IPS-15b (cell line): ENCODE data around the gene PHF1.

Experiments
- H3K27me3 ChIP-seq: one replicate; pipeline ENCODE4 v1.6.1; 2013; ENCODE audit warnings: low read length; ENCODE audit not compliant: control insufficient read depth, insufficient read depth
- H3K36me3 ChIP-seq: one replicate; pipeline ENCODE4 v1.6.1; 2013; ENCODE audit warnings: low read length; ENCODE audit not compliant: control insufficient read depth, insufficient read depth
- H3K4me1 ChIP-seq: one replicate; pipeline ENCODE4 v1.6.1; 2013; ENCODE audit warnings: mild to moderate bottlenecking, low read length; ENCODE audit not compliant: control insufficient read depth, insufficient read depth
- H3K4me3 ChIP-seq: one replicate; pipeline ENCODE4 v1.5.1; 2013; ENCODE audit warnings: low read depth, low read length
- H3K9ac ChIP-seq: one replicate; pipeline ENCODE4 v1.6.1; 2013; ENCODE audit warnings: low read depth, mild to moderate bottlenecking, low read length
- H3K9me3 ChIP-seq: one replicate; pipeline ENCODE4 v1.6.1; 2013; ENCODE audit warnings: mild to moderate bottlenecking, low read length; ENCODE audit not compliant: control insufficient read depth, insufficient read depth

The PHF1 gene

DNA sequence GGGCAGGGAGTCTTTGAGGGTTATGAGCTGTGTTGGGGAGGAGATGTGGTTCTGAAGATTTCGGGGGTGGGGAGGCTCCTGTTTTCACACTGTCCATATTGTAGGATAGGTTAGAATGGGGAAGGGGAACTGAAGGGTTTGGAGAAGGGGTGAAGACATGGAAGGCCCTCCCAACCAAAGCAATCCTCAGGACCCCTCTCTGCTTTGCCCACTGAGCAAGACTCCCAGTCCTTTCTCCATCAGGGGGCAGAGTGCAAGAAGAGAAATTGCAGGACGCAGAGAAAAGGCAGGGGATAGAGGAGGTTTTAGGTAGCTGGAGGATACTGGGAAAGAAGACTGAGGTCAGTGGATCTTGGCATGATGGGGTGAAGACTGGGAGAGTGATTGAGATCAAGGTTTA, 13.0 kb downstream of the PHF1 start:
- H3K9me3 ChIP-seq = no peaks in the 10 kb centered on the region
- peaks cover 20% of the 10 kb centered on the region for H3K4me1 ChIP-seq
- no peak overlapping the region for H3K4me3 ChIP-seq
- H3K36me3 ChIP-seq = peaks cover 7% of the 10 kb centered on the region
- H3K9ac ChIP-seq = no peak overlapping the region
- no peaks in the 10 kb centered on the region for H3K27me3 ChIP-seq

DNA sequence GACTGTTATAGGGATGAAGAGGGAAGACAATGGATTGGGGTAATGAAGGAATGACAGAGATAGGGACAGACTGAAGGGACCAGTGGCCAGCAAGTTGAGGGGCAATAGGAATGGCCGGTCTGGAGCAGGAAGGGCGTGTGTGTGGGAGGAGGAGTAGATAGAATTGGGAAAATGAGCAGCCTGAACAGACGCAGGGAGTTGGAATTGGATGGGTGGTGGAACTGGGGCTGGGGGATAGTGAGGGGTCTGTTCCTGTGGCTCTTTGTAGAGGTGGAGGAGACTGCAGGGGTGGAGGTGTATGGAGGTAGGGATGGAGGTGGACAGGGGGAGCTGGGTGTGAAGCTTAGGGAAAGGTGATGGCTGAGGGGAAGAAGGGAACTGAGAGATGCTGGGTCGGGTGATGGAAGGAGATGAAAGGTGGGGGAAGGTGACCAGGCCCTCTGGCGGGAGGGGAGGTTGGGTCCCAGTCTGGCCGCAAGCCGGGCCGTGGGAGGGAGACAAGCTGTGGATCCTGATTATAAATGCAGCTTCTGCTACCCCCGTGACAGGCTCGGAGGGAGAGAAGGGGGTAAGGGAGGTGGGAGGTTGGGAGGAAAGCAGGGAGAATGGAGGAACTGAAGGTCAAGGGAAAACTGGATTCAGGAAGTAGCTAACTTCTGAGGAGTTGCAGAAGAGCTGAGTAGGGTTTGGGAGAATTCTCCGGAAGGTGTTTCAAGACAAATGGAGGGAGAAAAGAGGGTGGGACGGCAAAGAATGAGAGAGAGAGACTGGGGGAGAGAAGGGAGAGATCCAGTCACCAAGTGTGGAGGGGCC, 14.2 kb downstream of the PHF1 start:
- Histone ChIP-seq H3K9me3 (no peaks in the 10 kb centered on the region), H3K36me3 (peaks cover 7% of the 10 kb centered on the region), H3K4me1 (peaks cover 17% of the 10 kb centered on the region), H3K27me3 (no peaks in the 10 kb centered on the region), H3K4me3 (peak overlapping the region; percentile 80), H3K9ac (peak overlapping the region; percentile 84)

DNA sequence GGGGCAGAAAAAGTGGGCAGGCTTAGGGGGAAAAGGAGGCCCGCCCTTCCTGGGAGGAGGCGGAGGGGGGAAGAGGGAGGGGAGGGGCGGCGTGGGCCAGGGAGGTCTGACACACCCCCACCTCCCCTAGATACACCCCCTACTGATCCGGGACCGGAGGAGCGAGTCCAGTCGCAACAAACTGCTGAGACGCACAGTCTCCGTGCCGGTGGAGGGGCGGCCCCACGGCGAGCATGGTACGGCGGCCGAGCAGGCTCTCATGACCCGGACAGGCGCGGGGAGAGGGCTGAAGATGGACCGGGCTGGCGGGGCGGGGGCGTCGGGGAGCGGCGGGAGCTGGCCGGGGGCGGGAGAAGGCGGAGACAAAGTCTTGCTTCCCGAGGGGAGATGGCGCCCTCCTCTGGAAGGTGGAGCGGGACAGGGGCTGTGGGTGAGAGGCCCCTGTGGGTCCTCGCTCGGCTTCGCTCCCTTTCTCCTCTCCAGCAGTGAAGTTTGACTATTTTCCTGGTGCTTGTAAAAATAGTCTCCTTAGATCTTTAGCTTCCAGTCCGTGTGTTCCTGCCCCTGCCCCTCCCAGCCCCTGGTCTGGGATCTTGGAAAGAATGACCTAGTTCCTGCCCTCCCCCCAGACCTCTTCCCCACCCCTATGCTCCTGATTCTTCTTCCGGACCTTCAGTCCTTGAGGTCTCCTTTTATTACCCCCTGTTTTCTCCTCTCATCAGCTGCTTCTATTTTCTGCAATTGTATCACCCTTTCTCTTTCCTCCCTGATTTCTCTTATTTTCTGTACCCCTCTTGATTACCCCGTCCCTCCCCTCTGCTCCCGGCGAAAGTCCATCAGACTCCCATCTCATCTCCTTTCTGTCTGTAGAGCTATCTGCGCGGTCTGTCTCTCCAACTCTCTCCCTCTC, 15.1 kb downstream of the PHF1 start:
- H3K27me3 ChIP-seq = no peaks in the 10 kb centered on the region

DNA sequence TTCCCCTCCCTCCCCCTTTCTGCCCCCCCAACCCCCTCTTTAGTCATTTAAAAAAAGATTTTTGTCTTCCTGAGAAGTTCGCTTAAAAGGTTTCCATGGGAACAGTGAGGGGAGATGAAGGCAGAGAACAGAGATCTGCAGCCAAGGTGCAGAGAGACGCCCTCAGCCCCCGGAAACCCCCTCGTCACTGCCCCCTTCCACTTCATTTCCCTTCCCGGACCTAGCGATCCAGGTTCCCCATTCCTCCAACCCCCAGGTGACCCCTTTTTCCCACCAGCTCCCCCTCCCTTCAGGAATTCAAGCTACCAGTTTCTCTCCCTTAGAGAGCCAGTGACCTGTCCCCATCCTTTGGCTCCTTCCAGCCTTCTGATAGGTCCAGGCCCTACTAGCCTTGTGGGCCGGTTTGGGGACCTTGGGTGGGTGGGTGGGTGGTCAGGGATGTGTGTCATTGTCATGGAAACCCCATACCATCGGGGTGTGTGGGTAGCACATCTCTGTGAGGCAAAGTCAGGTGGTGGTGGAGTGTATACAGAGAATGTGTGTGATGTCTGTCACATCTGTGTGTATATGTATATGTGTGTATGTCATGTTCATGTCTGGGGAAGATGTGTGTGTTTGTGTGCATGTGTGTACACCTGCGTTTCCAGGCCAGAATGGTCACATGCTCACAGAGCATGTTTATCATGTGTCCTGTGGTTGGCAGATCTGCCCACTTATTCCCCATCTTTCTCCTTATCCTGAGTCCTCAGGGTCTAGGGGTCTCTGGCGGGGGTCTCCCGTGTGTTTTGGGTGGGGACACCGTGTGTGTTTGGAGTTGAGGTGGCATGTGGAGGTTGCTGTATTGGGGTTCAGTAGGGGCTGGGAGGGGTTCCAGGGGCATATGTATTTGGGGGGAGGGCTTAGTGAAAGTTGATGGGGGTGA, 16.0 kb downstream of the PHF1 start:
- H3K4me1 ChIP-seq = peaks cover 20% of the 10 kb centered on the region
- H3K9me3 ChIP-seq = no peaks in the 10 kb centered on the region
- no peak overlapping the region for H3K9ac ChIP-seq
- H3K27me3 ChIP-seq = no peaks in the 10 kb centered on the region
- peak overlapping the region; percentile 80 for H3K4me3 ChIP-seq
- H3K36me3 ChIP-seq = peaks cover 7% of the 10 kb centered on the region

More for the DNA sequence above, 15.1 kb downstream of the PHF1 start:
- no peaks in the 10 kb centered on the region for H3K9me3 ChIP-seq
- peaks cover 7% of the 10 kb centered on the region for H3K36me3 ChIP-seq
- peak overlapping the region; percentile 80 for H3K4me3 ChIP-seq
- H3K4me1 ChIP-seq = peaks cover 23% of the 10 kb centered on the region
- H3K9ac ChIP-seq = no peak overlapping the region

DNA sequence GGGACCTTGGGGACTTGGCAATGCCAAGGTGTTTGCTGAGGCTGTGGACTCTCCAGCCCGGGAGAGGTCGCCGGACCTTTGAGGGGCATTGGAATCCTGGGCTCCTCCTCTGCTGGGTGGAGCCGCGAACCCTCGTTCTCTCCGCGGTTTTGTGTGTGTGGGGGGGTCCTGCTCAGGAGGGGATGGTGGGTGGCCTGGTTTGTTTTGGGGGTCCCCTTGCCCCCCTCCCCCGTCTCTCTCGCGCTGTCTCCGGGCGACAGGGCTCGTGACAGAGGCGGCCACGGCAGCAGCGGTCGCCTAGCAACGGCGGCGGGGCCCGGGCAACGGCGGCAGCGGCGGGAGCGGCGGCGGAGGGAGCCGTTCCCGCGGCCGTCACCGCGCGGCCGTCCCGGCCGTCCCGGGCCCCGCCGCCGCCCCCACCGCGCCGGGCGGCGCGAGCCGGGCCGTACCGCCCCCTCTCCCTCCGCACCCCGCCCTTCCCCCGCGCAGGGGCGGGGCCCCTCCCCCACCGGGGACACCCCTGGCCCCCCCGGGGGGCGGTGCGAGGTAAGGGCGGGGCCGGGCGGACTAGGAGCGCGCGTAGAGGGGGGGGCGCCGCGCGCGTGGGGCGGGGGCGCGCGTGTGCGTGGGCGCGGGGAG, 16.9 kb downstream of the PHF1 start:
- Histone ChIP-seq H3K27me3 (no peaks in the 10 kb centered on the region), H3K36me3 (peaks cover 7% of the 10 kb centered on the region), H3K9me3 (no peaks in the 10 kb centered on the region), H3K4me1 (peaks cover 21% of the 10 kb centered on the region), H3K4me3 (peak overlapping the region; percentile 80), H3K9ac (no peak overlapping the region)

DNA sequence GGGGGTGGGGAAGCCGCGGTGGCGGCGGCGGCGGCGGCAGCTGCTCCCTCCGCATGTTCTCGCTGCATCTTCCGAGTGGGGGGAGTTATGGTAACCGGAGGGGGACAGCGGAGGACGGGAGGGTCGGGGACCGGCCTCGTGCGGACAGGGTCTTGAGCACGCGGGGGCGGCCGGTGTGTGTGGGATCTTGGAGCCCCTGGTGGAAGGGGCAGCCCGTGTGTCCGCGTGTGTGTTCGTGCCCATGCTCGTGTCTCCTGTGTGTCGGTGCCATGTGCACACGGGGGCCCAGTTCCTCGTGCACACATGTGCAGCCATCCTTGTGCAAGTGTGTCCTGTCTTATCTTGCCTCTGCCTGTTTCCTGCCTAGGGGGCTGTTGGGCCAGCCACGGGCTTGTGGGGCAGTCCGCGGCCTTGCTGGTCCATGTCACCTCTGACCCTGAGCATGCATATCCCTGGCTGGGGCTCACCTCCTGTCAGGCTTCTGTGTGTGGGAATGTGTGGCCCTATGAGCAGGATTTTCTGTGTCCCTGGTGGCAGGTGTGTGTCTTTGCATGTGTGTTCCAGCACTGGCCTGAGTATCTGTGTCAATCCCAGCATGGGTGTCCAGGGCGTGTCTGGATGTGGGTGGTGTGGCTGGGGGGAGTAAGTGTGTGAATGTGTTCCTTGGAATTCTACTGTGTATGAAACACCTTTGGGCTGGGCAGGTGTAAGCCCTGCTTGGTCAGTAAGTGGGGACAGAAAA, 17.6 kb downstream of the PHF1 start:
- Histone ChIP-seq H3K4me3 (peak overlapping the region; percentile 63), H3K9ac (no peak overlapping the region), H3K36me3 (peaks cover 5% of the 10 kb centered on the region), H3K9me3 (no peaks in the 10 kb centered on the region), H3K27me3 (no peaks in the 10 kb centered on the region), H3K4me1 (peaks cover 28% of the 10 kb centered on the region)

DNA sequence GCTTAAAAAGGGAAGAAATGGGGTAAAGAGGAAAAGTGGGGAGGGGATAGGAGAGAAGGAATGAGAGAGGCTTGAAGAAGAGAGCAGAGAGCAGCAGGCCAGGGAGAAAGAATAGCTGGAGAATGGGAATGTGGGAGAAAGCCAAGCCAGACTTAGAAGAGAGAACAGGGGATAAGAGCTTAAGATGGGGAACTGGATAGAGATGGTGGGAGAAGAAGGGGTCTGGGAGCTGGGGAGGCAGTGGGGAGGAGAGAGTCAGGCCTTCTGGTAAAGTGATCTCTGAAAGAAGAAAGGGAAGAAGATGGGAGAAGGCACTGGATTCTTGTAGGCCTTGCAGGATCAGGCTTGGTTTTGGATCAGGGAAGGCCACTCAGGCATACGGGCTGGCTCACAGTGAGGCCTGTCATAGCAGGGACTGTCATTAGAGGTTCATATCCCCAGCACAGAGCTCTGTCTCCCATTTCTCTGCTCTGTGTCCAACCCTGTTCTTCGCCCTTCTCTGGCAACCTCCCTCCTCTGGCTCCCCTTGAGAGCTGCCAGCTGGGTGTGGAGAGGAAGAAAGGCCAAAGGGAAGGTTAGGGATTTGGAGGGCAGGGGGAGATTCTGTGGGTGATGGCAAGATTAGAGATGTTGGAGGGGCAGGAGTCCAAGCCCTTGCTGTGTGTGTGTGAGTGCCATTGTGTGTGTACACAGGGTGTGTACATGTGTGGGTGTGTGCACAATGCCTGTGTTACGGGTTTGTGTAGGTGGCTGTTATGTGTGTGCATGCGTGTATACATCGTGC, 18.3 kb downstream of the PHF1 start:
- no peaks in the 10 kb centered on the region for H3K27me3 ChIP-seq
- no peaks in the 10 kb centered on the region for H3K9me3 ChIP-seq
- H3K9ac ChIP-seq = peak overlapping the region; percentile 54
- peak overlapping the region; percentile 63 for H3K4me3 ChIP-seq
- peaks cover 31% of the 10 kb centered on the region for H3K4me1 ChIP-seq
- H3K36me3 ChIP-seq = no peaks in the 10 kb centered on the region

DNA sequence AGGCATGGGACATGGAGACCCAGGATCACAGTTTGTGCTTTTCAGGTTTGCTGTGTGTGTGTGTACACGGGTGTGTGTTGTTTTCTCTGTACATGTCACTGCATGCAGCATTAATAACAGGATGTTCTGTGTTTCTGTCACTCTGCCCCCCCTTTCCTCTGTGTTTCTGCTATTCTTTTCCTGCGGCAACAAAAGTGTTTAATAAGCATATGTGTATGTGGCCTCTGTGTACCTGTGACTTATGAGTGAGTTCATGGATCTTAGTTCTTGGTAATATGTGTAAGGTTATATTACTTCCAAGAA, 18.9 kb downstream of the PHF1 start:
- Histone ChIP-seq H3K9ac (no peak overlapping the region), H3K27me3 (no peaks in the 10 kb centered on the region), H3K9me3 (no peaks in the 10 kb centered on the region), H3K36me3 (no peaks in the 10 kb centered on the region), H3K4me3 (no peak overlapping the region), H3K4me1 (peaks cover 27% of the 10 kb centered on the region)

DNA sequence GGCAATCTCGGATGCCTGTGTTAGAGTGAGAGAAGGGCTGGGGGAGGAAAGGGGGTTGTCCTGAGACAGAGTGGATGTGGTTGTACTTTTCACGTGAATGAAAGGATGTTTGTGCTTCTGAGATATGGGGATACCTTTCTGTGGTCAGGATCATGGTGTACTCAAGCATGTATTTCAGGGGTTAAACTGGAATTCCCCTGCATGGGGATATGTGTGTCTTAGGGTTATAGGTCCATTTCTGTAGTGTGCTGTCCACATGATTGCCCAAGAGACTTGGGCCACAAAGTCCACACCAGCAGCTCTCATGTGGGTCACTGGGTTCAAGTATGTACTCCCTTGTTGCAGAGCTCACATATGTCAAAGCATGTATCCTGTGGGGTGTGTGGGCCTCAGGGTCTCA, 19.5 kb downstream of the PHF1 start:
- H3K27me3 ChIP-seq = no peaks in the 10 kb centered on the region
- H3K4me1 ChIP-seq = peaks cover 26% of the 10 kb centered on the region
- H3K9ac ChIP-seq = no peak overlapping the region
- H3K36me3 ChIP-seq = peaks cover 4% of the 10 kb centered on the region
- no peaks in the 10 kb centered on the region for H3K9me3 ChIP-seq
- H3K4me3 ChIP-seq = no peak overlapping the region
